ENCODE results near the gene TEX264.

TEX264 gene

DNA sequence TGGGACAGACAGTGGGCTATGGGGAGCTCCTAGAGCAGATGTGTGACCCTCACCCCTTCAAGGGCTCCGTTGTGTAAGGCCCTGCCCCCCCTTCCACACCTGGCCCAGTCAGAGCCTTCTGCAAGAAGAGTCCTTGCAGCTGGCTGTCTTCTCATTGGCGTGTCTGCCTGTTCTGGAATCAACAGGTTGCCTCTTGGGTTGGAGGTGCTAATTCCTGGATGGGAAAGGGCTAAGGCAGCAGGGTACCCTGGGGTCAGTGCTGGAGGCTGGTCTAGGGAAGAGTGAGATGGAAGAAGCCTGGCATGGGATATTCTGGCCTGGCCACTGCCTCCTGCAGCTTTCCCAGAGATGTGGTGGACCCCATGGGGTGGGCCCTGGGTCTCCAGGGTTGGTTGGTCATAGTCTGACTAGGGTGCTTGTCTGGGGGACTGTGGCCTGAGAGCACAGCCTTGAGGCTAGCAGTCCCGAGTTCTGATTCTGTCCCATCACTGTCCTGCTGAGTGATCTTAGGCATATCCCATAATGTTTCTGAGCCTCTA lies 5.1 kb downstream of the TEX264 start:
- DNase-seq: no peak

DNA sequence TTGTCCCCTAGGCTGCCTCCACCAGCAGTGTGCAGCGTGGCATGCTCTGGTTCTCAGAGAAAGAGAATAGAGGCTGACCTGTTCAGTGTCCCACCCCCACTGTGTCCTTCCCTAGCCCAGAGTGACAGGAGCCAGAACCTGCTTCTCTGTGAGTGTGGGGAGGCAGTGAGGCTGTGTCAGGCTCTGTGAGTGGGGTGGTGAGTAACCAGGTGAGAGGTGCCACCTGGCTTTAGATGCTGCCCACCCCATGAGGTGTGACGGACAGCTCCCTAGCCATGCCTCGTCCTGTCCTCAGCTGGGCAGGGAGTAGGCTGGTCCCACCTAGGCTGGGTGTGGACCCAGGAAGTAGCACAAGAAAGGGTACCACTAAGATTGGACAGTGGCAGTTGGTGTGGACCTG lies 6.3 kb downstream of the TEX264 start:
- no peak for DNase-seq

DNA sequence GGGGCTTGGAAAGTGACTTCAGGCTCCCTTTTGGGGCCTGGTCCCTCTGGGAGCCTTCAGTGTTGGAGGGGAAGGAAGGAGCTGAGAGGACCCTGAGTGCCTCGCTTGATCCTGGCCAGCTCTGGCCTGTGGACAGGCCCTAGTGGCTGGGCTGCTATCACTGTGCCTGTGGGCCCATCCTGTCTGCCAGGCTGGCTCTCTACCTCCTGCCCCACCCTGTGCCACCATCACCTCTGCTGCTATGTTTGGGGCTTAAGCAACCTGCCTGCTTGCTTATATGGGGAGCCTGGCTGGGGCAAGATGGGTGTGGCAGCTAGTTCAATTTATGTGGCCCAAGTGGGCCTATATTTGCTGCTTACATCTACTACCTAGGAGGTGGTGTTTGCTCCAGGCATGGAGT lies 7.1 kb downstream of the TEX264 start:
- DNase-seq: no peak

DNA sequence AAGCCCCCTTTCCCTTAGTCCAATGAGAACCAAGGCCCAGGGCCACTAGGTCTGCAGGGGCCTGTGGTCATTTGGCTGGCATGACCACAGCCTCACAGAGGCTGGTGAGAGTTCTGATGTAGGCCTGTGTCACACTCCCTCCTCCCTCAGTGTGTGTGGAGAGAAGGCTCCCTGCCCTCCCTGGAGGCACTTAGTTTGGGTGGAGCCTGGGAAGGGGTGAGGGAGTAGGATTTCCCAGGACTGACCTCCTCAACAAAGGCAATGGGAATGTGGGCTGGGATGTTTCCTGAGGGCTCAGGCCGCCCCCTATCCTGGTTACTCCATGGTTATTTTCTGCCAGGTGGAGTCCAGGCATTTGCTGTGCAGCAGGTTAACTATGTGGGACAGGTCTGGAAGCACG lies 7.6 kb downstream of the TEX264 start:
- no peak for DNase-seq

DNA sequence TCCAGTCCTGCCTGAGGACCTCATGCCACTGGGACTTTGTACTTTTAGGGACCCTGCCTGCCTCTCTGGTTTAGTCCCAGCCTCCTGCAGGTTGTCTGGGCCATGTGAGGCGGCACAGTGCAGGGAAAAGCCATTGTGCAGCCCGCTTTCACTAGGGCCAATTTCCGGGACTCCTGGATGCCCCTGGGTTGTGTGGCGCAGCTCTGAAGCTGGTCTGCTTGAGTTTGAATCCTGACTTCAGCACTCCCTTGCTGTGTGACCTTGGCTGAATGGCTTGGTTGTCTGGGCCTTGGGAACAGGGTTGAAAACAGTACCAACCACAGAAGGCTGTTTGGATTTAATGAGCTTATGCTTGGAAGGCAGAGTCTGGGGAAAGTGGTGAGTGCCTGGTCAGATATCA lies 8.3 kb downstream of the TEX264 start:
- DNase-seq: no peak

DNA sequence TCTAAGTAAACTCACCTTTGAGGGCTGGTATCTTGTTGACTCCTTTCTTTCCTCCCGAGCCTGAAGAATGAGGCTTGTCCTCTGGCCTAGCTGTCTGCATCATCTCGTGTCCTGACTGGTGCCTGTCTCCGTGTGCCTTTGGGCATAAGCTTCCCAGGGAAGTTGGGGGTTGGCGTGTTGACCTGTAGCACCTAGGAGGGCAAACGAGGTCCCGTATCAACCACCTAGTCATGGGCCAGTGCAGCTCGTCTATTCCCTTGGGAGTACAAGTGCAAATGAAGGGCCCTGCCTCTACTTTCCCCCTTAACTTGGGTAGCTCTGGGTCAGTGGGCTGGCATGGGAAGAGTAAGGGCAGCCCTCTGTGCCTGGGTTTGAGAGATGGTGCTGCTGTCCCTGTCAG lies 8.7 kb downstream of the TEX264 start:
- DNase-seq: no peak

DNA sequence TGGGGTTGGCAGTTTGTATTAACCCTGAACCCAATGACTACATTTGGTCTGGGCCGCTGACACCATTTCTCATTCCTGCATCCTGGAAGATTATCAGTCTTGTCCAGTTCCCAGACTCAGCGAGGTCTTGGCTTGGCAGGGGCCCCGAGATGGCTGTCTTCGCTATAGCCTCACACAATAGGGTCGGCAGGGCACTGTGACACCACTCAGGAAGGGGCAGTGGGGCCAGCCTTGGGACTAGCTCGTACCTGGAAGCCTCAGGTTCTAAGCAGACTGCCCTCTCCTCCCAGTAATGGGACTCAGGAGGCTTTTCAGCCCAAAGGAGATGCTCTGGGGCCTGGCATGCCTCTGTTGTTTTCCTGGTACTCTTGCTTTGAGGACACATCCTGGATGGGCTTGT lies 9.1 kb downstream of the TEX264 start:
- no peak for DNase-seq

DNA sequence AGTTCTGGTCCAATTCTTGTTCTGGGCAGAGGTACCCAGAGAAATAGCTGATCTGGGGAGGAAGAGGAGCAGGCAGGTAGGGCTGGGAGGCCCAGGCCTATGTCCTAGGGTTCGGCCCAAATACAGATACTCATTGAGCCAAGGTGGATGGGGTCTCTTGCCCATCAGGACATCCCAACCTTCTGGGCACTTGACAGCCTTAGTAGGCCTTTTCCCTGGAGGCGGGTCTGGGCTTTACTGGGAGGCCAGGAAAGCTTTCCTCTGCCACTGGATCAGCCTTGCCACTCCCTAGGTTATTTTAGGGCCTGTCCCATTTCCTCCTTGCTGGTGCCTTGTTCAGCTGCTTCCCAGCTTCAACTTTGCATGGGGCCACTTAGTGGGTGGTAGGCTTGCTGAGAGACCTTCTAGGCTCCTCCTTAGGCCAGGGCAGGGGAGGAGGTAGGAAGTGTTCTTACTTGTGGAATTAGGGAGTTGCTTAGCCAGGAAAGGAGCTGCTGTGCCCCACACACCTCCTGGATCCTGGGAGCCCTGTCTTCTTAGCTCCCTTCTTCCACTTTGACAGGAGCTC lies 9.7 kb downstream of the TEX264 start:
- DNase-seq: no peak

DNA sequence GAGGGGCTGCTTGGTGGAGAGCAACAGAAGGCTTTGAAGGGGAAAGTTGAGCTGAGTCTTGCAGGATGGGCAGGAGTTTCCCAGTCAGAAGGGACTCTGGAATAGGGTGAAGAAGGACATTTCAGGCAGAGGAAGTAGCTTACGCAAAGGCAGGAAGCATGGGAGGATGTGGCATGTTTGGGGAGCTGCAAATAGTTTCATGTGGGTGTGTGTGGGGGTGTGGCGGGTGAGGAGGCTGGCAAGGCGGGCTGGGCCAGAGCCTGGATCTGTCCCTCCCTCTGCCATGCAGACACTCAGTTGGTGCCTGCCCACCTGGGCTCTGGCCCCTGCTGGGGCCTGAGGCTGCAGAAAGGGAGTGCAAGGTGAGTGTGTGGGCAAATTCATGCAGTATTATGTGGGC lies 10.4 kb downstream of the TEX264 start:
- DNase-seq: peak; percentile 12

DNA sequence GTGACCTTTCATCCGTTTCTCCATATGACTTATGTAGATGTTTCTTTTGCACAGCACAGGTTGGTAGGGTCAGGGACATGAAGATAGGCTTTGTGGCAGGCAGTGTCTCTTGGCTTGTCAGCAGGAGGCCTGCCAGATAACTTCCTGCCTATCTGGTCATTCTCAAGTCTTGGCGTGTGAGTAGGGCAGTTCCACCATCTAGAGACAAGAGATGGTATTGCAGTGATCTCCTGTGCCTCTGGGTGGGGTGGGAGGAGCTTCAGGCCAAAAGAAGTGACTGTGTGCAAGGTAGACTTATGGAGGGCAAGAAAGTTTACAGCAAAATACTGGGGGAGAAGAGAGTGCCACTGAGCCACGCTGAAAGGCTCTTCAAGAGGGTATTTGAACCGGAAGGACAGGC lies 11.0 kb downstream of the TEX264 start:
- peak; percentile 64 for DNase-seq

DNA sequence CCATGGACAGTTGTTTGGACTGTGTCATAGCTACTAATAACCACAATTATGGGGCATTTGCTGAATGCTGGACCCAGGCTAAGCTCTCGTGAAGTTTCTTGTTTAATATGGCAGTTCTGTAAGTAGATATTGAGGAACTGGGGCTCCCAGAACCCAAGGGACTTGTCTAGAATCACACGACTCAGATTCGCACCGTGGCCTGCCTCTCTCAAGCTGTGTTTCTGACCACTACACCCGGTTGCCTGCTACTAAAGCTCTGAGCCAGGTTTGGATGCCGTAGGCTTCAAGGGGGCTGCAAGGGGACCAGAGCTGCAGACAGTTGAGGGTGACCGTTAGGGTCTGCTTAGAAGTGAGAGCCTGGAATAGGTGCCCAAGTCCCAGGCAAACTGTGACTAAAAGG lies 11.5 kb downstream of the TEX264 start:
- DNase-seq: no peak

DNA sequence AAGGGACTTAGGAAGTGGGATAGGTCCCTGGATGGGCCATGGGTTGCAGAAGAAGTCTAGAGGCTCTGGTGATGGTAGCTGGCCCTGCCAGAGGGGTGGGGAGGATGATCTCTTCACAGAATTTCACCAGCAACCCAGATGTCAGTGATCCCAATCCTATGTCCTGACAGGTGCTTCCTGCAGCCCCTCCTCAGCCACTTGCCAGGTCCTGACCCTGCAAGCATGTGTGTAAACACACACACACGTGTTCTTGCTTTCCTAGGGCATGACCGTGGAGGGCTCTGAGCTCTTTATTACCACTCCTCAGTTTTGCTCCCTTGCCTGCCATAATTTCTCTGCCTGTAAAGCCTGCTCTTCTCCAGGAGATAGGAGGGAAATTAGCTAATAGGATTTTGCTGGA lies 12.5 kb downstream of the TEX264 start:
- no peak for DNase-seq

DNA sequence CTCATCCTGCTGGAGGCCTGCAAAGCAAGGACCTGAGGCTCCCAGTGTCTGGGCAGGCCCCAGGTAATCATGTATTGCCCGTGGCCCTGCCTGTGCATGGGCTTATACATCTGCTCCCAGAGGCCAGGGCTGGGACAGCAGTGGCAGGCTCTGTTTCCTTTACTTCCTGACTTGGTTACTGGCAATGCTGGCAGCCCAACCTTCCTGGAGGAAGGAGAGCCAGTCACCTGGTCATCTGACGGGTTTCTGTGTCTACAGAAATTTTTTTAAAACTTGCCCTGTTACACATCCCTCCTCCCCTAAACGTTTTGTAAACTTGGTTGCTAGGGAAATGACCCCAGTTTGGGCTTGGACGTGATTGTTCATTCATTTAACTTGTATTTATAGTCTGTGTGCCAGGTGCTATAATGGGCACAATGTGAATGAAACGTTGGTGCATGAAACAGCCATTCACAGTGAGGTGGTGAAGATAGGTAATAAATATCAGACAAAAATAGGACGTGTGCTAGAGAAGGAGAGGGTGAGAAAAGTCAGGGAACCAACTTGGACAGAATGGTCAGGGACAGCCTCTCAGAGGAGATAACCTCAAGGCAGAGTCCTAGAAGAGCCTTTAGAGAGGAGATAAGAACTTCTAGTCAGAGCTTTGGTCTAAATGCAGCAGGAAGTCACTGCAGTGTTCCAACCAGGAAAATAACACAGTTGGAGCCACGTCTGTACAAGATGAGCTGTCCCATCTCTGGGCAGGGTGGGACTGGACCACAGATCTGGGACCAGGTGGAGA lies 14.1 kb downstream of the TEX264 start:
- DNase-seq: no peak

DNA sequence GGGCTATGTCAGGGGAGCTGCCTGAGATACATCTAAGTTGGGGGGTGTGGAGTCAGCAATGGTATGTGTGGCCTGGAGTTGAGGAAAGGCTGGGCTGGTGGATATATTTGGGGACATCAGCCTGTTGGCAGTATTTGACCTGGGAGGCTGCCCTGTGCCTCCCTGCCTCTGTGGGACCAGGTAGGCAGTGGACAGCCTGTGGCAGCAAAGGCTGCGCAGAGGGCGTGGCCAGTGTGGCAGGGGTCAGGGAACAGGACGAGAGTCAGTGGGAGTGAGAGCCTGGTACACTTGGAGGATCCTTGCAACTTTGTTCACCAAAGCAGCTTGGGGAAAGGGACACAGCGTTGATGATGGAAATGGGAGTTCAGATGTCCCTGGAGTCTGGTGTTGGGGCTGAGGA lies 15.0 kb downstream of the TEX264 start:
- DNase-seq: no peak

DNA sequence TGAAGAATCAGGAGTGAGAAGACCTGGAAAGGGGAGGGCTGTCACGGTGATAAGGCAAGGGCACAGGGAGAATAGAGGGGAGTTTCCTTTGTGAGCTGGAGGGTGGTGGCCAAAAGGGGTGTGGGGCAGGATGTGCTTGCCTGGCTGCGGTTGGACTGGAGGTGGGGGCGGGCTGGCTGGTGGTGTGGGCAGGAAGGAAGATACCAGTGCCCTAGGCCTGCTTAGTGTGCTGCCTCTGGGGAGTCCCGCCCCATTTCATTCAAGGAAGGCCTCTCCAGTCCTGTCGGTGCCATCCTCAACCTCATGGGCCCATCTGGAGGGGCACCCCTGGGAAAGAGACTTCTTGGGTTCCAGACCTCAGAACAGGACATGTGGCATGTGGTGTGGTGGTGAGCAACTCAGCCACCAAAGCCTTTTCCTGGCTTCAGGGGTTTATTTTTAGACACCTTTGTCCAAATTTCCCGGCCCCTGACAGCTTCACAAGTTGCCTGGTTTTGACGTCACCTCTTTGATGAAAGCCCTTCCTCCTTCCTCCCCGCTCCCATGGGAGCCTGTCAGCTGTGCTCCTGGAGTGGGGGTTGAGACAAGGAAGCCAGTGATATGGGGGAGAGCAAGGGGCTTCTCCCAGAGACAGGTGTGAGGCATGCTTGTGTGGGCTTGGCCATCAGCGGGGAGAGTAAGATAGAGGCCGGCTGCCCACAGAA lies 15.6 kb downstream of the TEX264 start:
- peak; percentile 82 for DNase-seq

DNA sequence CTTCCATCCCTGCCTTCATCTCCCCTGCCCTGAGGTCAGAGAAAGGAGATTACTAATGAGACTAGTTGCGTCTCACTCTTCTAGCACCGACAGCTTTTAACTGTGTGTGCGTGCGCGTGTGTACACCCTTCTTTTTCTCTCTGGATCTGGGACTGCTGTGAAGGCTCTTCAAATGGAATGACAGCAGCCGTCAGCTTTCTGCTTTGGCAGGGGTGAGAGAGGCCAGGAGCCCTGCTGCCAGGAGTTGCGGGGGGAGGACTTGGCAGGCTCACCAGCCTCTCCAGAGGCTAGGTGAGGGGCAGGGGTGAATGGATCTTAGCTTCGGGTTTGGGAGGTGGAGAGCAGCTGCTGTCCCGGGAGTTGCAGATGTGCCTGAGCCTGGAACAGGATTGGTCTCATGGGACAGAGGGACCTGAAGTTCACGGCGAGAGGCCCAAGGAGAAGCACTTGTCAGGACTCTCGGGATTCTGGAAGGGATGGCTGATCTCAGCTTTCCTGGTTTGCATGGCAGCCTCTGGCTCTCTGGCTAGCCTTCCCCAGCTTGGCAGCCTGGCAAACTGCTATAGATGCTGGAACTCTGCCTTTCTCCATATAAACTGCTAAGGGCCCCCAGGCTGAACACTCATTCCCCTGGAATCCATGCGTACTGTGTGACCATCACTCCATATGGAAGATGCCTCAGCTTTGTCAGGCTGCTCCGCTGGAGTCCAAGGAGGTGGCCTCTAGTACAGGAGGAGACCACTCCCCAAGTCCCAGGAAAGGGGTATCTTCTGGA lies 16.6 kb downstream of the TEX264 start:
- no peak for DNase-seq

DNA sequence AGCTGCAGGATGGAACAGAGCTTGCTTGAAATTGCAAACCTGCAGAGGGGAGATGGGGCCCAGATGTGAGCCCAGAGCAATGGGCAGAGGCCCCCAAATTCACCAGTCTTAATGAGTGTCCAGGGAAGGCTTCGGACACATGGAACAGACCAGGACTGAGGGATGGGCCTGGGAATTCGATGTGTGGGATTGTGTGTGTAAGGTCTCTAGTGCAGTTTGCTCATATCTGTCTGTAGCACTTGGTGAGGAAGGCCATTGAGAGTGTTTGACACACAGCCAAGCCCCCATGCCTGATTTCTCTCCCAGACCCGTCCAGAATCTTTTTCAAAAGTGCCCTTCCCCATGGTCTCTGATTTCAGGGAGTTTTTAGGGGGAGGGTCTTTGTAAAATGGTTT lies 17.2 kb downstream of the TEX264 start:
- no peak for DNase-seq

DNA sequence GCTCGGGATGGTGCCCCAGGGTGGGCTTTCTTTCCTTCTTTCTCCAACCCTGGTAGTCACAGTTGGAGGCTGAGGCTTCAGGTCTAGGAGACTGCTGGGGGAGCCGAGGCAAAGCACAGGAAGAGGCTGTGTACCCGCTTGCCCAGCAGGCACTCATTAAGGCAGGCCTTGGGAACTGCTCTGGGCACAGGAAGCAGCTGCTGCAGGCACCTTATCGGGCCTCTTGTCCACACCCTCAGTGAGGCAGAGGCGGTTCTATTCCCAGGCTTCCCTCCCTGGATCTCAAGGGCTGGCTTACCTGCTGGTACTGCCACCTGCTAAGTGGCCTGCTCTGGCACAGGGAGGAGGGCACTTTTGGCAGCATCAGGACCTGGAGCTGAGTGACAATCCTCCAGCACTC lies 20.0 kb downstream of the TEX264 start:
- no peak for DNase-seq

DNA sequence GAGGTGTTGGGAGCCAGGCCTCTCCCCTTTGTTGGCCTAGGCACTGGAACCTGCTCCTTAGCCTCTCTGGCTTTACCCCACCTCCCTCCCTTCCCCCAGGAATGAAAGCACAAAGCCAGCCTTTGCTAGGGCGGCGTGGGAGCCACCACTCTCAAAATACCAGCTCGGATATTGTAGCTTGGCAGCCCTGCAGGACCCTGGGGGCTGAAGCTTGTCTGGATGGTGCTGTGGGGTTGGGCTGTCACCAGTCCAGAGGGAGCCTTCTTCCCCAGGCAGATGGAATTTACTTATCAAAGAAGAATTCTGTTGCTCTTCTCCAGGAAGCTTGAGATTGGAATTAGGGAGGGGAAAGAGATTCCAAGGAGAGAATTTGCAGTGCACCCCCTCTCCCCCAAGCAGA lies 20.9 kb downstream of the TEX264 start:
- DNase-seq: no peak

DNA sequence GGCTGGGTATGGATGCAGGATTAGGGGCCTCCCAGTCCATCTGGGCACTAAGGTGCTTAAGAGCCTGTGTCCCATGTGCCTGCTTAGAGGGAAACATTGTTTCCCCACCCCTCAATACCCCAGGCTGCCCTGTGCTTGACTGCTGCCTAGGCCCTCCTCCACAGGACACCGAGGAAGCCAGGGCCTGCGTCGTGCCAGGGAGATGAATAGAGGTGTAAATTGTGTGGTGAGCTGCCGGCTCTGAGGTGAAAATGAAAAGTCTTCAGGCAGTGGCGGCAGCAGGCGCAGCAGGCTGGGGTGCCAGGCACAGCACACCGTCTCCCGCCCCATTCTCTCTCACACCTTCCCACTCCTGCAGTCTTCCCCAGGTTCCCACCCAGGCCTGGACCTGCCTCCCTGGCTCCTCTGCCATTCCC lies 21.9 kb downstream of the TEX264 start:
- no peak for DNase-seq

DNA sequence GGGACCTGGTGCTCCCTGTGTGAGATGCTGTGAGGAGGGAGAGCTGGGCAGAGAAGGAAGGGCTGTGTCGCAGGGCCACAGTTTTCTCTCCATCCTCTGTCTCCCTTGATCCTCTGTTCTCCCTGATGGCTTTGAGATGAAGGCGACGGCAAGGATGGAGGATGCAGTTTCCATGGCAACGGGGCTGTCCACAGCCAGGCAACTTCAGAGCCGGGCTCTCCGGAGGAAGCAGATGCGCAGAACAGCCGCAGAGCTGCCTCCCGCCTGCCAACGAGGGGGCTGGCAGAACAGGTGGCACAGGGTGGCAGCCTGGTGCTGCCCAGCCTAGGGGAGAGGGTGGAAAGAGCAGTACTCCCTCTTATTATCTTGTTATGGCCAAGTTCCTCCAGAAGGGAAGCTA lies 25.9 kb downstream of the TEX264 start:
- DNase-seq: no peak

DNA sequence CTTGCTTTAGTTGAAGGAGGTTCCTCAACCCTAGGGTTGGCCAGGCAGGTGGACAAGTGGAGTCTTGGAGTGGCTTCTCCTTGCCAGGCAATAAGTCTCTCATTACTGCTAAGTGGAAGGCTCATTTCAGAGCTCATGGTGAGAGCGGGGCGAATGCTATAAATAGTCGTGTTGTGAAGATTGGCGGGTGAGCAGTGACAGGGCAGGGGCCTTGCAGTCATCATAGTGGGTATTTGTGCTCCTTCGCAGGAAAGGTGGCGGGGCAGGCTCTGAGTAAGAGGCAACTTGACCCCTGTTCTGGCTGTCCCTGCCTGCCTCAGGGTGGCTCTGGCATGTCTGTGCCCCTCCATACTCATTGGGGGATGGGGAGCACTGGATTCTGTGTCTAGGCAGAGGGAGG lies 27.2 kb downstream of the TEX264 start:
- DNase-seq: no peak

DNA sequence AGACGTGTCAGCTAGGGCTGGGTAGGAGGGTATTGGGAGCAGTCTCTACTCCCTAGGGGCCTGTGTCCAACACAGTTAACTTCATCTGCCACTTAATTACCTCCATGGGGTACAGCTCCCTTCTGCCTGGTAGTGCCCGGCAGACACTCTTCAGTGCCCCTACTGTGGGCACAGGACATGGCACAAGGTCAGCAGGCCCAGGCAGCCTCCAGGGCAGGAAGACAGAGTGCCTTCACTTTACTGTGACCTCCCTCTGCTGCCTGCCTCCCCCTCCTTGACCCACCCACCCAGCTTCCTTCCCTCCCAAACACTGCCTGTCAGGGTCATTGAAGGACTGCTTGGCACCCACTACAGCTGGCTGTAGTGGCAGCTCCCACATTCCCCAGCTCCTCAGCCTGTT lies 29.4 kb downstream of the TEX264 start:
- DNase-seq: no peak
